Activated CD8-positive, alpha-beta memory T cell treated with anti-CD3 and anti-CD28 coated beads, Interleukin-2, amount 50 U/mL, for 4 hours (primary cell): ENCODE results near the gene GBA2.

ENCODE experiments used
- DNase-seq: peaks from one replicate; pipeline ENCODE4 v3.0.0-alpha.2; 2020

The GBA2 gene

DNA sequence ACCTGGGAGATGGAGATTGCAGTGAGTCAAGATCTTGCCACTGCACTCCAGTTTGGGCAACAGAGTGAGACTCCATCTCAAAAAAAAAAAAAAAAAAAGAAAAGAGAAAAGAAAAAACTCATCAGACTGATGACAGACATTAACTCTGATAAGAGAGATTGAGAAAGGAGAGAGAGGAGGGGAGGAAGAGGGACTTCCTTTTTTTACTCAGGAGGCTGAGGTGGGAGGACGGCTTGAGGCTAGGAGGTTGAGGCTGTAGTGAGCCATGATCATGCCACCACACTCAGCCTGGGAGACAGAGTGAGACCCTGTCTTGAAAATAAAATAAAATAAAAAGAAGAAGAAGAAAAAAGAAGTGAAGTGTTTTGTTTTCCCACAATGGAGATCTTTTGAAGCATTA, 14.8 kb upstream of the GBA2 start:
- DNase-seq, result no peak

DNA sequence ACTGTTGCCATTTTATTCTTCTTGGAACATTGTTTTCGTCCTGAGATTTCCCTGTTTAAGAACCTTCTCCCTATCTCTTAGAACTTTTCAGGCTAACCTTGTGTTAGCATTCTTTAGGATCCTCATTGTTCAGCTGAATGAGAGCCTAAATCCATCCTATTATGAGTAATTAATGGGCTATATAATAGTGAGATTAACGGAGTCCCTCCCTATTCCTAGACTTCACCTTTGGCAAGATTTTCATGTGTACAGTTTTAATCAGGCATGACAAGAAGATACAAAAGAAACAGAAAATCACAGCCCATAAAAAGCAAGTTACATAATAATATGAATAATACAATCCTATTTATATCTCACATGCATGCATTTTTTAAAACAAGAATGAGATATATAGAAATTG, 14.2 kb upstream of the GBA2 start:
- no peak for DNase-seq

DNA sequence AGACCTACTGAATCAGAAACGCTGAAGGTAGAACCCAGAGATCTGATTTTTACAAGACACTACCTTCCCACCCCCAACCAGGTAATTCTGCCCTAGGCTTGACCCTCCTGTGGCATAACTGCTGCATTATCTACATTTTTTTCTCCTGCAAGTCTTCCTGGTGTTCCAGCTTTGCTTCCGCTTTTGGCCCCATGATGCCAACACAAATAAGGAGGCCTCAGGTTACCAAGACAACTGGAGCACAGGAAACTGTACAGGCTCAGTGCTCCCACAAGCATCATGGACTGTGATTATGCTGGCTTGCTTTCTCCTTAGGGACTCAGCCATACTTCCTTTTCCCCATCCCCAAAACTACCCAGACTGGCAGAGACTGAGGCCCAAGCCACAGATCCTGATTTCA, 11.6 kb upstream of the GBA2 start:
- DNase-seq, result no peak

DNA sequence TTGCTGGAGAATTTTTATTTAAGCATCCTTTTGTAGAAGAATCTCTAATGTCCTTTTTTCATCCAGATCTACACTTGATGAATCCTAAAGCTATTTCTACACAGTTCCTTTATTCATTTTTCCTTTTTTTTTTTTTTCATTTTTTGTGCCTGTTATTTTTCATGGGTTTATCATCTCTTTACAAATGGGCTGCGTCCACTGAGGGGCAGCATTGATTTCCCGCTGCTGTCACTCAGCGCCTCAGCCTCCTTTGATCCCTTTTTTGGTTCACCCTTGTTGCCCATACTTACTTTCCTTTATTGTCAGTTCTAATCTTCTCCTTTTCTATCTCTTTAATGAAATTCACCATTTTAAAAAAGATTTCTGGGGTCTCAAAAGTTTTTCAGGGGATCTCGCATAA, 10.8 kb upstream of the GBA2 start:
- DNase-seq, result no peak

DNA sequence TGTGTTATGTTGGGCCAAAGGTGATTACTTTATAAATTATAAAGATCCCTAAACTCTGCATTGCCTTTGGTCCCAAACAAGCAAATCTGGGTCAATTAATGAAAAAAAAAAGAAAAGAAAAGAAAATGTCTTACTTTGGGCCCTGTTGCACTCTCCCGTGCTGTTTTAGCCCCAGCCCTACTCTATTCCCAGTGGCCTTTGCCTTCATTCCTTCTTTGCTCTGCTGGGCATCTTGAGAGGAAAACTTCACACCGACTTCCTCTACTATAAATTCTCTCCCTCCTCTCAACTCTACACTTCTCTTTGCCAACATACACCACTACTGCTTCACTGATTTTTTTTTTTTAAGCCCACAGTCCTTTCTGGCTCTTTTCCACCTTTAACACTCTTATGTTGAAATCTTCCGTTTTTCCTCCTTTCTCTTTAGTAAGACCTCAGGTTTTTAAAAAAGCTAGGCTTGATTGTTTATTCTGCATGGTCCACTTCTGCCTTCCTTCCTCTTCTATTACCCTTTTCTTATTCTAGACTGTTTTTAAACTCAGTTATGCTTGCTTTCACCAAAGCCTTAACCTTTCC, 9.5 kb upstream of the GBA2 start:
- no peak for DNase-seq

DNA sequence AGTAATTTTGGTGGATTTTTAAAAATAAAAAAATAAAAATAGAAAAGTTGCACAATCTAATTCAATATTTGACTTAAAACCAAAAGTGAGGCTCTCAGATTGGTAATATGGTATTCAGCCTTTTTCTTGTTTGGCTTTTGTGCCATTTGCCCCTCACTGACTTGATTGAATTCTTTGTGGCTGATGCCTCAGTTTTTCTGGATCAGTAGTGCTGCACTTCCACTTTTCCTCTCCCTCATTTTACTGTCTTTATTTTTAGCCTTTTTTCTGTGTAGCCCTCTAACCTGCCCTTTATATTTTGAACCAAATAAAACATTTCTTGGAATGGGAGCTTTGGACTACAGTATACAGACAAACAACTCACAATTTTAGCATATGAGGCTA, 8.9 kb upstream of the GBA2 start:
- DNase-seq, result no peak

DNA sequence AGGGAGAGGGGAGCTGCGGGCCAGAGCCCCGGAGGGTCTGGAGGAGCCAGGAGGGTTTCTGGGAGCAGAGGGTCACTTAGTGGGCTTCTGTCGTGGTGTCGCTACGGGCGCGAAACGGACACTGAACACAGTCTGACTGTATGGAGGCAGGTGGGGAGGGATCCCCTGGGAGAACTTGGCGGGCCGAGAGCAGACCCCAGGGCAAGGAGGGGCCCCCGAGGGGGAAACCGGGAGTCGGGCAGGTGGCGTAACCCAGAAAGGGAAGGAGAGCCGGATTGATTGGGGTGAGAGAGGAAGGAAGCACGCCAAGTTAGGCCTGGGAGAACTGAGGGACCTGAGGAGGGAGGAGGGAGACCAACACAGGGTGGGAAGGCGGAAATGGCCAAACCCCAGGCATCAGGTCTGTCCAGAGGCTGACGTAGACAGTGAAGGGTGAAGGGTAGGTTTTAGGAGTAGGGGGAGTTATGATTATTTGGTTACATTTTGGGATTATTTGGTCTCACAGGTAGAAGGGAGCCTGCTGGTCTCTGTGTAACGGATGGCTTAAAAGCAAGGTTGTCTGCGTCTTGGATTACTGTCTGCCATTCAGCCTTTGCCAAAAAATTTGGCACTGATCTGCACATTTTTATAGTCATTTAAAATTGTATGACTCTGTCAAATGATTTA, 8.3 kb upstream of the GBA2 start:
- DNase-seq, result no peak

DNA sequence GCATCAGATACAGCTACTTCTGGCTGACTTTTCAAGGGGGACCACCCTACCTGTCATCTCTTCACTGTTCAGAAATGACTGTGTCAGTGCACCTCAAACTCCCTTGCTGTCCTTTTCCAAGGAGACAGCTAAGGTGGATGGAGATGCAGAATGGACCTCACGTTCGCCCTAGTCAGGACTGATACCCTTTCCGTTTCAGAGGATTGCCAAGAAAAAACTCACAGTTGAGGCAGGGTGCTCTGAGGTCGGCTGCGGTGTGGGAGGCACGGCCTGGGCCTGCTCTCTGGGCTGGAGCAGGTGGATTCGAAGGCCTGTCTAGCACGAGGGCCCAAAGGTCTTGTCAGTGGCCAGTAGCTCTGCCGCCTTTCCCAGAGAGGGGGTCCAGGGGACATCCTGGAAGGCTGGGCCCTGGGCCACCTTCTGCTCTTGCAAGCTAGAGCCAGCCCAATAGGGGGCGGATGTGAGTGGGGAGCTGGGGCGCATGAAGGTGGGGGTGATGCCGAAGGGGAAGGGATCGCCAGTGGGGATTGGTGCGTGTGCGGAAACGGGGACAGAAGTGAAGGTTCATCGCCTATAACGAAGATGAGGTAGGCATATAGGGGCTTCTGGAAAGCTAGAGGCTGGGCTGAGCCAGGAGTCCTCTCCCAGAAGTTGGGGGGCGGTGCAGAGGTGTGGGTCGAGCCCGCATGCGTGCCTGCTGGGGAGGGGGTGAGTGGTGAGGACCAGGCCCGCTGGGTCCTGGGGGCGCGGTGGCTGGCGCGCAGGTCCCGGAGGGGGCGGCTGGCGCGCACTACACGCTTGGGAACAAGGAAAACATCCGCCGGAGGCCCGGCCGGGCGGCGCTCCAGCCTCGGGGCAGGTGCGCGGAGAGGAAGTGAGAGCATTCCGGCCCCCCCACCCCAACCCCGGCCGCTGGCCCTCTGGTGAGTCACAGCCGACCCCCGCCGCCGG, 7.5 kb upstream of the GBA2 start:
- peak; percentile 79 for DNase-seq

DNA sequence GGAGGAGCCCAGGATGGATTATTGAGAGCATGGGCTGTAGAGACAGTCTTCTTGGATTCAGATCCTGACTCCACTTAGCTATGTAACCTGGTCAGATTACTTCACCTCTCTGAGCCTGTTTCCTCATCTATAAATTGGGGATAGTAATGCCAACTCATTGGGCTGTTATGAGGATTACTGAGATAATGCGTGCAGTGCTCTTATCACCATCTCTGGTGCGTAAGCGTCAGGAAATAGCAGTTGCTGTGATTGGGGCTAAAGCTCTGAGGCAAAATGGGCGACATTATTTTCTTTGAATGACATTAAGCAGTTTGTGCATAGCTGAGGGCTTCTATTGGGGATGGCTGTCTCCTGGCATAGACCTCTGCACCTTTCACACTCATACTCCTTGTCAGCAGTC, 6.0 kb upstream of the GBA2 start:
- DNase-seq, result no peak

DNA sequence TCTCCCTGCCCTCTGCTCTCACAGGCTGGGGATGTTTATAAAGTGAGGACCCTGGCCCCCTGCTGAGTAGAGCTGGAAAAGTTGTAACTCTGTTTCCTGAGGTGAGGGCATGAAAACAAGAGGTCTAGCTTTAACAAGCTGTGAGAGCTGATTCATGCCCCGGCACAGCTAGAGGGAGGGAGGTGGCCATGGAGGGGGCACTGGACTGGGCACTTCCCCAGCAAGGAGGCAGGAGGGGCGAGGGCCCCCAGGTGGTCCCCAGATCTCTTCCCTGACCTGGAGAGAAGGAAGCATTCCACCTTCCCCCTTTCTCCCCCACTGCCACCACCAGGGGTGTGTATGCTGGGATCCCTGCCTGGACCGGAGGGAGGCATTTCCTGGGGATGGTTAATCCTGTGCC, 5.2 kb upstream of the GBA2 start, which contains the start of gene MSMP:
MSMP (minus strand) TSS at position 13 of the 400 bp plus-strand sequence. CDS start 147 bp downstream, outside the sequence.
- no peak for DNase-seq

DNA sequence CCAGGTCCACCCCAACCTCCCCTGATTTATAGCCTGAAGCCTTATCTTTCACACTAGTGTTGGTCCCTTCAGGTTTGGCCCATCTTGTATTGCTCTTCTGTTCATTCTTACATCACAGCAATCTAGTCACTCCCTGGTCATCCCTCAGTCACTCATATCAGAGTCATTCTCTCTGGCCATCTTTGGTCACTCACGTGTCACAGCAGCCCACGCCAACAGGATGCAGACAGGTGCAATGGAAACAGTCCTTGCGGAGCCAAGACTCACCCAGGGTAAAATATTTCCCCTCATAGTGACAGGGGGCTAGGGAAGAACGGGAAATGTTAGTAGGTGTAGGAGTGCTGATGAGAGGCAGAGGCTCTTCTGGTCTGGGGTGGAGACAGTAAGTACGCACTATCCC, 4.4 kb upstream of the GBA2 start:
- DNase-seq, result no peak

DNA sequence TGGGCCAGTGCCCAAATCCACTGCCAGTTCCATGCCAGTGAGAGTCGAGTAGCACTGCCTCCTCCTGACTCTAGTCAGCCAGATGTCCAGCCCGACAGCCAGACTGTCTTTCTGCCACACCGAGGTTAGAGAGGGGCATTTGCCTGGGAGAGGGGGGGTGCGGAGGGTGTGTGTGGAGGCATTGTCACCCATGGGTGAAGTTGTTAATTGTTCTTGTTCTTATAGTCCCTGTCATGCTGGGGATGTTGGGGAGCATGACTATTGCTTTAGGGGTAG, 1.2 kb upstream of the GBA2 start:
- DNase-seq, result no peak

DNA sequence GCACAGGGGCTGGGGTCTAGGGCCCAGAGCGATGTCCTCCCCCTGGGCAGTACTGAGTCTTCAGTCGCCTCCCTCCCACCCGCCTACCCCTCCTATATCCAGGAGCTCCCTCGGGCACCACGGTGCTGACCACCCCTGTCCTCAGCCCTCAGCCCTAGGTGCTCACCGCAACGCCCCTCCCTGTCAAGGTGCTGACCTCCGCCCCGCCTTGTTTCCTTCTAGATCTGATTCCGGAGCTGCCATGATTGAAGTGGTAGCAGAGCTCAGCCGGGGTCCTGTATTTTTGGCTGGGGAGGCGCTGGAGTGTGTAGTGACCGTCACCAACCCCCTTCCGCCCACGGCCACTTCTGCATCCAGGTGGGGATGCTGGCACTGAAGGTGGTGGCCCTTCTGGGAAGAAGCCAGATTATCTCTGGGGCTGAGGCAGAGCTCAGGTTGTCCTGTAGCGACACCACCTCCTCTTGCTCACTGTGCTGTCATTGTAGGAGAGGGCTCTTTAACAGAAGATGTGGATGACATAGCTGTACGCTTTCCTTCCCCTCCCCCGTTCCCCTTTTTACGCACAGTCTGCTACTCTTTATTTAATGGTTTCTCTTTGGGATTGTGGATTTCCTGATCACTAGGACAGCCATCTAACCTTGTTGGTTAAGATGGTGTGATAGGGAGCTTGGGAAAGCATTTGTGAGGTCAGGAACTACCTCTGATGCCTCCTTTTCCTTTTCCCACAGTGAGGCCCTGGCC, 657 bp upstream of the GBA2 start:
- DNase-seq, result peak; percentile 44

DNA sequence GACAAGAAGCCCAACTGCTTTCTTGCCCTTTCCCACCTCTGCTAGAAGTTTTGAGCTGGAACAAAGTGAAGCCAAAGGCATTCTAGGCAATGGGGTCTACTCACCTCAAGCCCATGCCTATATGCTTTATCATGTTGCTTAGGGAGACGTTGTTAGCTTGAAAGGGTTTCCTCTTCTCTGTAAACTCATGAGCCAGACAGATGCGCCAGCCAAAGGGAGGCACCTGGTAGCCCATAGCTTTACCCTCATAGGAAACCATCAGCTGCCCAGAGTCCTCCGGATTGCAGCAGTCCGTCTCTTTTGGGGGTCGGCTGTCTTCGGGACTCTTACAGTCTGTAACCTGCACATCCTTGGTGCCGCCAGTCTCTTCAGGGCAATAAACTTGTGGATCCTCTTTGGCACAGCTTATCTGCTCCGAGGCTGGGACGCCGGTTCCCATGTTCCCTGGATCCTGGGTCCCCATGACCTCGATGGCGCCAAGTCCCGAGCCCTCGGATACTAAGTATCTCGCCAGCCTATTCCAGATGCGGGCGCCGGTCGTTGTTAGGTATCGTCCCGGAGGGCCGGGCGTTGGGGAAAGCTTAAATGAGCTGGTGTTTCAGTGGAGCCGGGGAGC, 678 bp downstream of the GBA2 start:
- no peak for DNase-seq

DNA sequence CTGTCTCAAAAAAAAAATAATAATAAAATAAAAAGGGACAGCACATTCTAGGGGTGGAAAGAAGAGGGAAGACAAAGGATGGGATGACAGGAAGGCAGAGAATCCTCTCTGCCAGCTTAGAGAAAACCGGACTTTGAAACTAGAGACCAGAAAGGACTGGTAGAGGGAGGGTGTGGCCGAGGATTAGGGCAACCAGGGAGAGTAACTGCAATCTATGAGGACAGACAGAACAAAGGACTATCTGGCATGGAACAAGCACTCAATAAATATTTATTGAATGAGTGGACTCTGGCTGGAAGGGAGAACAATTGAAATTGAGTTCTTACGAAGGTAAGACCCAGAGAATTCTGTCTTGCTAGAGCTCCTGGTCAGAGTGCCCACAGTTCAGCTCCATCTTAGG, 2.4 kb downstream of the GBA2 start:
- DNase-seq, result no peak

DNA sequence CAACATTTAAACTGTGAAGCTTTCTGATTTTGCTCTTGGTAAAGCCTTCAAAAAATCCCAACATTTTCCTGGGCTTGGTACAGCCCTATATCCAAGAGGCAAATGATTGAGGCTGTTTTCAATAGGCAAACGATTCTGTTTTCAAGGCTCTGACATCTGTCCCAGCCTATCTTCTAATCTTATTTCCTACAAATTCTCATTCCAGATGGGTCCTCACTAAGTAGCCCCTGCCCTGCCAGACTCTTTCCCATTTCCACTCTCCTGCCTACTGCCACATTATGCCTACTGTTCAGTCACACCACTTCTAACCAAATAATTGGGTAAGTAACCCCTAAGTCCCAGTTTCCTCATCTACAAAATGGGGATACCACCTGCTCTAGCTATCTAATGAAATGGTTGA, 3.5 kb downstream of the GBA2 start:
- no peak for DNase-seq

DNA sequence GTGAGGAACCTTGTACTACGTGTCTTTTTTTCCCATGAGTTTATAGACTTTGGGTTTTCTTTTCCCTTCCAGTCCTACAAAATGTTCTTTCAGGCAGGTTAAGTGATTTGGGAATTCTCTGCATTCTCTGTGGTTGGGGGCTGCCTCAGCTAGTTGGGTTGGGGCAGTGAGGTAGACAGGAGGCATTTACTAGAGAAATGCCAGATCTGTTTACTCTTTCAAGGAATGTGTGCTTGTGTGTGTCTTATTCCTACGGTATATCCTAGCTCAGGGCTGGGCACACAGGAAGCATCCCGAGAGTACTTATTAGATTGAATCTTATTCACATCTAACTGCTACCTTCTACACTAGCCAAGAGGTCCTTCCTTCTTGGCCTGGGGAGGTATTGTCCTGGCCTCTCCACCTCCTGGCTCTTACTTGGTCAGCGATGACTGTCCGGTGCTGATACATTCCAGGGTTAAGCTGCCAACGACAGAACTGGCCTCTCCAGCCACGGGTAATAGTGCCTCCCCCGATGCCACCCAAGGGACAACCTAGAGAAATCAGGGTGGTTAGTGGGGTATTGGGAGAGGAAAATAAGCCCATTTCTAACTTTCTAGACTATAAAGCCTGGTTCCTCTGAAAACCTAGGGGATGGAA, 5.0 kb downstream of the GBA2 start:
- DNase-seq, result no peak

DNA sequence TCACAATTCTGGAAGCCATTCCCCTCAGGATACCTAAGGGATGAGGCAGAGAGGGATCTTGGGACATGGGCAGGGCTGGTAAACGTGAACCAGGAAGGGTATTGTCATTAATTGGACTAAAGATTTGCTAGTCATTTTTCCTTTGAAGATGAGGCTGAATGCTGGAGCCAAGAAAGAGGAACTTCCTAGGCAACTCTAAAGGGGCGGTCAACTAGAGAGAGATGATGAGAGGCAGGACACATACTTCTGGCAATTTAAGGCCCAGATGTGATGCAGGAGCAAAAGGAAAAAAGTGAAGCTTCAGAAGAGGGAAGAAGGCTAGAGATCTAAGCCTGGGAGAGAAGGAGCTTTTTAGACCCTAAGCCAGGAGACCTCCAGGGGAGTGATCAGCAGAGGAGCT, 5.6 kb downstream of the GBA2 start:
- DNase-seq, result no peak

DNA sequence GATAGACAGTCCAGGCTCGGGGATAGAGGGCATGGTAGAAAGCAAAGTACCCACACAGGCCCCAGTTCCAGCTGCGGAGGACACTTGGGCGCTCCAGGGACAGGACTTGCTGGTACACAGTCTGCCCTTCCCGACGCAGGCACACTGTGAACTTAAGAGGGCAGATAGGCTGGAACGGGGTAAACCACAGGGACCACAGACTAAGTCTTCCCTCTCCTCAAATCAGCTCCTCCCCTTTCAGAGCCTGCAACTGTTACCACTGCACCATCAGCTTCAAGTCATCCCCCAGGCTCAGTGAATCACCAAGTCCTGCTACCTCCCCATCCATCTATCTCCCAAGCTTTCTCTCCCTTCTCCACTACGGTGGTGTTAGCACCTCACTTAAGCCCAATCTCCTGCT, 7.3 kb downstream of the GBA2 start:
- DNase-seq, result no peak

DNA sequence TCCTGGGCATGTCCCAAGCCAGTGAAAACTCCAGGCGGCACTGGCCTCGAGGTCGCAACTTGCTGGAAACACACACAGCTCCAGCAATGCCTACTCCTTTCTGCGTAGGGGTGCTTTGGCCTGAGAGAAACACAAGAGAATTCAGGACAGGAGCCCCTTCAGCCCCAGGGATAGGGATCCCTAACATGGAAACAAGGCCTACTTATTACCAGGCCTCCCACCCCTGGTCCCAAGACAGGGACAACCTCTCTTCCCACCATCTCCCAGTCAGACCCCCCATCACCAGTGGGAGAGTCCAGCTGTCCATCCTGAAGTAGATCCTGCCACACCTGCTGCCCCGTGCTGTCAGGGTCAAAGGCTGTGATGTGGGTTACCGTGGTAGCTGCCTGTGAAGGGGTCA, 8.8 kb downstream of the GBA2 start:
- DNase-seq, result no peak

DNA sequence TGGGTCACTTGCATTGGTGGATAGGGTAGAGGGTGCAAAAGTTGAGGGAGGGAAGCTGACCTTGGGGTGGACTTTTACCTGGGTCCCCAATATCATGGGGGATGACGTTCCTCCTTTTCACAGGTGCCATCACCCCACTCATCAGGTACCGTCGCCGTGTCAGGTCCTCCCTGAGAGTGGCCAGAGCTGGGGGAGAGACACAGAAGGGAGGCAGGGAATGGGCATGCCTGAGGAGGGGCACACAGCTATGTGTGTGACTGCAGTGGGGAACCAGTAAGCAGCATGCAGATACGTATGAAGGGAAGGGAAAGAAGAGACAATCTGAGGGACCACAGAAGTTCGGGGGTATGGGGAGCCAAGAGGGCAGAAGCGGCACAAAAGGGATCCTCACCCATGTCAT, 10.1 kb downstream of the GBA2 start:
- DNase-seq, result no peak

DNA sequence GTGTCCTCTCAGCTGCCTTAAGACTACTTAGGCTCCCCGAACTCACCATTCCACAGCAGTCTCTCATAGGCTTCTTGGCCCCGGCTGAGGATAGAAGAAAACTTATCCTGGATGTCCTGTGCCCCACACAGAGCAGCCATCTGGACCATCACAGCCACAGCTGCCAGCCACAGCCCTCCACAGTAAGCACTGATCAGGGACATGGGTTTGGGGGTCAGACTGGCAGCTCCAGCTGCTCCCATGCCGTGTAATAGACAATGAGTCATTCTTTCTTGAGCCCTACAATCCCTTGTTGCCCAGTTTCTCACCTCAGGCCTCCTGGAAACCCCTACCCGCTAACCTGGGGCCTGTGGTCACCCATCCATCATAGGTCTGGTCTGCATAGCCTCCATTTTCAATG, 10.8 kb downstream of the GBA2 start:
- no peak for DNase-seq

DNA sequence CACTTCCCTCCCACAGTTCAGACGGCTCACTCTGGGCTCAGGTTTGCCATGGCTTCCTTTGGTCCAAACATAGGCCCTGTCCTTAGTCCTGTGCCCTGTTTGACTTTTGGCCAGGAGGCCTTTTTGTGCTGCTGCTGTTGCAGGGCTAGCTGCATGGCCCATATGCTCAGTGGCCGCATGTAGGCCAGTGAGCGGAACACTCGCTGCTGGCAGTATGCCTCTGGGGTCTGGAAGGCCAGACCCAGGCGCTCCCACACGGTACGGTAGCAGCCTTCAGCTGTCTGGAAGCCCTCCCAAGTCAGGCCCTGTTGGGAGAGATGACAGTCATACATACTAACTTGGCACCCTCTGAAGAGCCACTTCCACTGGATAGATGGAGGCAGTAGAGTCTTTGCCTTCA, 11.9 kb downstream of the GBA2 start:
- DNase-seq, result no peak
